MM.1S (cell line): ENCODE measurements around the gene PRKCA.

Source experiments
- DNase-seq: peaks from one replicate; pipeline ENCODE4 v3.0.0-alpha.2; 2015
- H2AFZ ChIP-seq: fragments of 300-600 bp; sonication (generic); 2 replicates; pipeline ENCODE4 v1.6.0; 2016; ENCODE audit warnings: antibody characterized with exemption, low read length
- H3F3A ChIP-seq: fragments of 300-600 bp; sonication (generic); 2 replicates; pipeline ENCODE4 v1.6.1; 2016; ENCODE audit warnings: mild to moderate bottlenecking, antibody characterized with exemption, low read length, moderate library complexity, mixed read lengths; ENCODE audit not compliant: insufficient read depth
- H3K27ac ChIP-seq: fragments of 300-600 bp; sonication (generic); 2 replicates; pipeline ENCODE4 v1.5.1; 2016; ENCODE audit warnings: mild to moderate bottlenecking, low read length
- H3K27me3 ChIP-seq: fragments of 300-600 bp; sonication (generic); replicated peaks from 2 replicates; pipeline ENCODE4 v1.6.0; 2016; ENCODE audit warnings: low read length; ENCODE audit not compliant: insufficient read depth
- H3K36me3 ChIP-seq: fragments of 300-600 bp; sonication (generic); replicated peaks from 2 replicates; pipeline ENCODE4 v1.6.1; 2016; ENCODE audit warnings: mild to moderate bottlenecking, low read length, mixed read lengths; ENCODE audit not compliant: insufficient read depth
- H3K4me1 ChIP-seq: fragments of 300-600 bp; sonication (generic); 2 replicates; pipeline ENCODE4 v1.6.1; 2016; ENCODE audit warnings: low read length, mixed read lengths
- H3K4me2 ChIP-seq: fragments of 300-600 bp; sonication (generic); 2 replicates; pipeline ENCODE4 v1.6.0; 2016; ENCODE audit warnings: low read depth, low read length
- H3K4me3 ChIP-seq: fragments of 300-600 bp; sonication (generic); 2 replicates; pipeline ENCODE4 v1.5.1; 2016; ENCODE audit warnings: low read length, mixed read lengths
- H3K79me2 ChIP-seq: fragments of 300-600 bp; sonication (generic); 2 replicates; pipeline ENCODE4 v1.6.1; 2016; ENCODE audit warnings: mixed run types, low read length, mixed read lengths
- H3K9ac ChIP-seq: fragments of 300-600 bp; sonication (generic); 2 replicates; pipeline ENCODE4 v1.6.1; 2016; ENCODE audit warnings: low read length, mixed read lengths
- H3K9me2 ChIP-seq: fragments of 300-600 bp; sonication (generic); replicated peaks from 2 replicates; pipeline ENCODE4 v1.6.1; 2016; ENCODE audit warnings: mild to moderate bottlenecking, low read length, mixed read lengths; ENCODE audit not compliant: insufficient read depth
- H3K9me3 ChIP-seq: fragments of 300-600 bp; sonication (generic); replicated peaks from 2 replicates; pipeline ENCODE4 v1.6.1; 2016; ENCODE audit warnings: mild to moderate bottlenecking, low read length, mixed read lengths; ENCODE audit not compliant: insufficient read depth
- H4K20me1 ChIP-seq: fragments of 300-600 bp; sonication (generic); 2 replicates; pipeline ENCODE4 v1.6.1; 2016; ENCODE audit warnings: mild to moderate bottlenecking, low read length, moderate library complexity, mixed read lengths; ENCODE audit not compliant: insufficient read depth
- CTCF ChIP-seq: fragments of 300-600 bp; sonication (generic); IDR thresholded peaks from 2 replicates; pipeline ENCODE4 v1.5.1; 2016; ENCODE audit warnings: antibody characterized with exemption, low read length, mixed read lengths
- EZH2 ChIP-seq: fragments of 300-600 bp; sonication (generic); optimal IDR thresholded peaks from 2 replicates; pipeline ENCODE3; 2017; ENCODE audit warnings: low read depth, mild to moderate bottlenecking, antibody characterized with exemption, low read length, mixed read lengths
- EZH2phosphoT487 ChIP-seq: fragments of 300-600 bp; sonication (generic); IDR thresholded peaks from 2 replicates; pipeline ENCODE4 v1.6.1; 2018; ENCODE audit warnings: antibody characterized with exemption, low read length

Gene PRKCA

GRCh38 chr17:66764506-66764905, 462.1 kb downstream of the PRKCA start:
- Histone ChIP-seq H3K79me2 (no peaks in the 10 kb centered on the region), H3K9me3 (no peaks in the 10 kb centered on the region), H3K9ac (no peak overlapping the region), H3K36me3 (no peaks in the 10 kb centered on the region), H3F3A (no peaks in the 10 kb centered on the region), H3K4me2 (no peak overlapping the region), H4K20me1 (no peaks in the 10 kb centered on the region), H3K27ac (no peak overlapping the region), H3K4me1 (no peaks in the 10 kb centered on the region), H3K9me2 (no peaks in the 10 kb centered on the region), H2AFZ (no peak overlapping the region), H3K27me3 (no peaks in the 10 kb centered on the region), H3K4me3 (no peak overlapping the region)
- no peak for TF ChIP-seq EZH2phosphoT487
- no peak for TF ChIP-seq EZH2
- no peak for TF ChIP-seq CTCF
- DNase-seq = no peak

- Histone ChIP-seq H3K4me2 (no peak overlapping the region), H3K4me1 (no peaks in the 10 kb centered on the region), H3K79me2 (no peaks in the 10 kb centered on the region), H3K9ac (no peak overlapping the region), H4K20me1 (no peaks in the 10 kb centered on the region), H3F3A (no peaks in the 10 kb centered on the region), H3K27ac (no peak overlapping the region), H3K36me3 (no peaks in the 10 kb centered on the region), H3K4me3 (no peak overlapping the region), H3K27me3 (no peaks in the 10 kb centered on the region), H3K9me2 (no peaks in the 10 kb centered on the region), H2AFZ (no peak overlapping the region), H3K9me3 (no peaks in the 10 kb centered on the region)
- DNase-seq = no peak
- TF ChIP-seq CTCF = no peak
Observed at GRCh38 chr17:66767154-66767933, 464.9 kb downstream of the PRKCA start.

- Histone ChIP-seq H3K79me2 (no peaks in the 10 kb centered on the region), H3K4me3 (no peak overlapping the region), H3K9me2 (no peaks in the 10 kb centered on the region), H3F3A (no peaks in the 10 kb centered on the region), H3K4me1 (no peaks in the 10 kb centered on the region), H3K9me3 (no peaks in the 10 kb centered on the region), H3K27ac (no peak overlapping the region), H4K20me1 (no peaks in the 10 kb centered on the region), H3K36me3 (no peaks in the 10 kb centered on the region), H3K27me3 (no peaks in the 10 kb centered on the region), H3K9ac (no peak overlapping the region), H2AFZ (no peak overlapping the region), H3K4me2 (no peak overlapping the region)
- TF ChIP-seq EZH2phosphoT487 (no peak), EZH2 (no peak), CTCF (no peak)
- no peak for DNase-seq
Observed at GRCh38 chr17:66769911-66770310, 467.5 kb downstream of the PRKCA start.
